ENCODE results near the gene CCDC15.
A peak's percentile ranks its signal among the peaks of the same experiment; 100 is the strongest.

Gene CCDC15, protein sequence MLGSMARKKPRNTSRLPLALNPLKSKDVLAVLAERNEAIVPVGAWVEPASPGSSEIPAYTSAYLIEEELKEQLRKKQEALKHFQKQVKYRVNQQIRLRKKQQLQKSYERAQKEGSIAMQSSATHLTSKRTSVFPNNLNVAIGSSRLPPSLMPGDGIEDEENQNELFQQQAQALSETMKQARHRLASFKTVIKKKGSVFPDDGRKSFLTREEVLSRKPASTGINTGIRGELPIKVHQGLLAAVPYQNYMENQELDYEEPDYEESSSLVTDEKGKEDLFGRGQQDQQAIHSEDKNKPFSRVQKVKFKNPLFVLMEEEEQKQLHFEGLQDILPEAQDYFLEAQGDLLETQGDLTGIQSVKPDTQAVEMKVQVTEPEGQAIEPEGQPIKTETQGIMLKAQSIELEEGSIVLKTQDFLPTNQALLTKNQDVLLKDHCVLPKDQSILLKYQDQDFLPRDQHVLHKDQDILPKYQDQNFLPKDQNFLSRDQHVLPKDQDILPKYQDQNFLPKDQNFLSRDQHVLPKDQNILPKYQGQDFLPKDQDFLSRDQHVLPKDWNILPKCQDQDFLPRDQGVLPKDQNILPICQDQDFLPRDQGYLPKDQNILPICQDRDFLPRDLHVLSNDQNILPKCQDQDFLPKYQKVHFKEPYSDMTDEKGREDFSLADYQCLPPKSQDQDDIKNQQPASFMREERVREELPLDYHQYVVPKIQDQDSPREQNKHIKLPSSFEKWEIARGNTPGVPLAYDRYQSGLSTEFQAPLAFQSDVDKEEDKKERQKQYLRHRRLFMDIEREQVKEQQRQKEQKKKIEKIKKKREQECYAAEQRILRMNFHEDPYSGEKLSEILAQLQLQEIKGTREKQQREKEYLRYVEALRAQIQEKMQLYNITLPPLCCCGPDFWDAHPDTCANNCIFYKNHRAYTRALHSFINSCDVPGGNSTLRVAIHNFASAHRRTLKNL

DNA sequence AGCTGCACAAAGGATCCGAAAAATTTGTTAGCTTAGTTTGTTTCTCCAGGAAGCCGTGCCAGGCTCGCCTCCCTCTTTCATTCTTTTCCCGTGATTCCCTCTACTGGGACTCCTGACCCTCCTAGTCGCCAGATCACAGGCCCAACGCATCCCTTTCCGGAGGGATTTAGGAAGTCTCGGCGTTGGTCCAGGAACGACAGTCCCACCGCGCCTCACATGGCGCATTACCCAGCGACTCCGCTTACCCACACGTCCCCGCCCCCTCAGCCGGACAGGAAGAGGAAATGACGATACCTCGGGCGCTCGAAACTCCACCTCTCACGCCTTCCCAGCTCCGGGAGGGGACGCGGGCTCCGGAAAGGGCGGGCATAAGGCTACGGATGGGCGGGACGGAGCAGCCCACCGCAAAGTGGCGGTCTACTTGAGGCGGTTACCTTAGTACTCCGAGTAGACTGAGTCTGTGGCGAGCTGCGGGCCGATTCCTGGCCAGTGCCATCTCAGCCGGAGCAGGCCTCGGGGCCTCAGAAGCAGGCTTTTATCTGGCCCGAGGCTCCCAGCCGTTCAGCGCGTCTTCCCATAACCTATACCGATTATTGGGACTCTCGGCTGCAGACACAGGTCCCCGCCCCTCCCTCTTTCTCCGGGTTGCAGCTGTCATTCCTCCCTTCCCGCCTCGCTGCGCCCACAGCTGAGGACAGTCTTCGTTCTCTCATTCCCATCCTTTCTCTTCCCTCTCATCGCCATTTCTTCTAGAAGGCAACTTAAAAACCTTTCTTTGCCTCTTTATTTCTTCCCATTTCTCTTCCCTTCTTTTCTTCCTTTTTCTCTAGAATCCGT lies at the start of gene CCDC15:
TSS of gene CCDC15 (plus strand) at position 450 of the 837 bp plus-strand sequence. CDS start 531 bp downstream, outside the sequence.
- DNase-seq (ENCODE audit: extremely low read depth, low read depth), result peak; percentile 96
- TF ChIP-seq, protein P1, sequence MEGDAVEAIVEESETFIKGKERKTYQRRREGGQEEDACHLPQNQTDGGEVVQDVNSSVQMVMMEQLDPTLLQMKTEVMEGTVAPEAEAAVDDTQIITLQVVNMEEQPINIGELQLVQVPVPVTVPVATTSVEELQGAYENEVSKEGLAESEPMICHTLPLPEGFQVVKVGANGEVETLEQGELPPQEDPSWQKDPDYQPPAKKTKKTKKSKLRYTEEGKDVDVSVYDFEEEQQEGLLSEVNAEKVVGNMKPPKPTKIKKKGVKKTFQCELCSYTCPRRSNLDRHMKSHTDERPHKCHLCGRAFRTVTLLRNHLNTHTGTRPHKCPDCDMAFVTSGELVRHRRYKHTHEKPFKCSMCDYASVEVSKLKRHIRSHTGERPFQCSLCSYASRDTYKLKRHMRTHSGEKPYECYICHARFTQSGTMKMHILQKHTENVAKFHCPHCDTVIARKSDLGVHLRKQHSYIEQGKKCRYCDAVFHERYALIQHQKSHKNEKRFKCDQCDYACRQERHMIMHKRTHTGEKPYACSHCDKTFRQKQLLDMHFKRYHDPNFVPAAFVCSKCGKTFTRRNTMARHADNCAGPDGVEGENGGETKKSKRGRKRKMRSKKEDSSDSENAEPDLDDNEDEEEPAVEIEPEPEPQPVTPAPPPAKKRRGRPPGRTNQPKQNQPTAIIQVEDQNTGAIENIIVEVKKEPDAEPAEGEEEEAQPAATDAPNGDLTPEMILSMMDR (IDR thresholded peaks at IDR 0.05; ENCODE audit: low read depth, low read length, missing control alignments), result no peak
- H3K4me3 ChIP-seq (replicated peaks; ENCODE audit: low read depth, low read length), result peak within 1 kb of the TSS; percentile 55

DNA sequence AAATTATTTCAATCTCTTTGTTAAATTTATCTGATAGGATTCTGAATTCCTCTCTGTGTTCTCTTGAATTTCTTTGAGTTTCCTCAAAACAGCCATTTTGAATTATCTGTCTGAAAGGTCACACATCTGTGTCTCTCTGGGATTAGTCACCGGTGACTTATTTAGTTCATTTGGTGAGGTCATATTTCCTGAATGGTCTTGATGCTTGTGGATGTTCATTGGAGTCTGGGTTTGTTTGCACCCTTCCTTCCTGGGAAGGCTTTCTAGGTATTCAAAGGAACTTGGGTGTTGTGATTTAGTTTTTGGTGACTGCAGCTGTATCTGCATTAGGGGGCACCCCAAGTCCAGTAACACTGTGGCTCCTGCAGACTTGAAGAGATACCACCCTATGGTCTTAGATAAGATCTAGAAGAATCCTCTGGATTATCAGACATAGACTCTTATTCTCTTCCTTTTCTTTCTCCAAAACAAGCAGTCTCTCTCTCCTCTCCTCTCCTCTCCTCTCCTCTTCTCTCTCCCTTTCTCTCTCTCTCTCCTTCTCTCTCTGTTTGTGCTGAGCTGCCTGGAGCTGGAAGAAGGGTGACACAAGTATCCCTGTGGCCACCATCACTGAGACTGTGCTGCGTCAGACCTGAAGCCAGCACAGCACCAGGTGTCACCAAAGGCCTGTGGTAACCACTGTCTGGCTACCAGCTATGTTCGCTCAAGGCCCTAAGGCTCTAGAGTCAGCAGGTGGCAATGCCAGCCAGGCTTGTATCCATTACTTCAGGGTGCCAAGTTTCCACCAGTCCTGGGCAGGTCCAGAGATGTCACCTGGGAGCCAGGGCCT lies 38.2 kb upstream of the CCDC15 start:
- DNase-seq (ENCODE audit: extremely low read depth, low read depth), result no peak

DNA sequence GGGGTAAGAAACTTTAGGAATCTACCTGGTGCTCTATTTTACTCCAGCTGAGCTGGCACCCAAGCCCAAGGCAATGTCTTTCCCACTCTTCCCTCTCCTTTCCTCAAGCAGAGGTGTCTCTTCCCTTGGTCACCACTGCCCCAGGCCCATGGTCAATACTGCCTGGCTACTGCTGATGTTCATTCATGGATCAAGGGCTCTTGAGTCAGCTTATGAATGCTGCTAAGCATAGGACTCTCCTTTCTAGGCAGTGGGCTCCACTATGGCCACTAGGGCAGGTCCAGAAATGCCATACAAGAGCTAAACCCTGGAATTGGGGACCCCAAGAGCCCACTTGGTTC lies 37.7 kb upstream of the CCDC15 start:
- H3K4me3 ChIP-seq (replicated peaks; ENCODE audit: low read depth, low read length), result no peak overlapping the region
- no peak for DNase-seq (ENCODE audit: extremely low read depth, low read depth)
- TF ChIP-seq, protein P1 (IDR thresholded peaks at IDR 0.05; ENCODE audit: low read depth, low read length, missing control alignments), result no peak

More for the DNA sequence above, 38.2 kb upstream of the CCDC15 start:
- no peak overlapping the region for H3K4me3 ChIP-seq (replicated peaks; ENCODE audit: low read depth, low read length)
- TF ChIP-seq, protein P1 (IDR thresholded peaks at IDR 0.05; ENCODE audit: low read depth, low read length, missing control alignments), result no peak

DNA sequence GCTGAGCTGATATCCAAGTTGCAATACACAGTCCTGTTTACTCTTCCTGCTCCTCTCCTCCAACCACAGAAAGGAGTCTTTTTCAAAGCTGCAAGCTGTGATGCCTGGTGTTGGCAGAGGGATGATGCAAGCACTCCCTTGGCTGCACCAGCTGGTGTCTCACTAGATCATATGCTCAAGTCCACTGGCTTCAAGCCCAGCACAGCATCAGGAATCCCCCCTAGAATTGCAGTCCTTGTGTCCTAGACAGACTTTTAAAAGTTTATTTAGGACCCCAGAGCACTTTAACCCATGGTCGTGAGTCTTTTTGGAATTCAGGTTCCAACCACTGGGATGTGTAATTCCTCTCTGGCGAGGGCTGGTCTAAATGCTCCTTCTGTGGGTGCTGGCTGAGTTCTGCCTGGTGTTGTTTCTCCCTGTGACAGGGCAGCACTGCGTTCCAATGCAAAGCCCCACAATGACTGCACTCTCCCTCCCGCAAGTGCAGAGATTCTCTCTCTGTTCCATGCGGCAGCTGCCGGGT lies 36.8 kb upstream of the CCDC15 start:
- H3K4me3 ChIP-seq (replicated peaks; ENCODE audit: low read depth, low read length), result no peak overlapping the region
- TF ChIP-seq, protein P1 (IDR thresholded peaks at IDR 0.05; ENCODE audit: low read depth, low read length, missing control alignments), result no peak
- no peak for DNase-seq (ENCODE audit: extremely low read depth, low read depth)

DNA sequence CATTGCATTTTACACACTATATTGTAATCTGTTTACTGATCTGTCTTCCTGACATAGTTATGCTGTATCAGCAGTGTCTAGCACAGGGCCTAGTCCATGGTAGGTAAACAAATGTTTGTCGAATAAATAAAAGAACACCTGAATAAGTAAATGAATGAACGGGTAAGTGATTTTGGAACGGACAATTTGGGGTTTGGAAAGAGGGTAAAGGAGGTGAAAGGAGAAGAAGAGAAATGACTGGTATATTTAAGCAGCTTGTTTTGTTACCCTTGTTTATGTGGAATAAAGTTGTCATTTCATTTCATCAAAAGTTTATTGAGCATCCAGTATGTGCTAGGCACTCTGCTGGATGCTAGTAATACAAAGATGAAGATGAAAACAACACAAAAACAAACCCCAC lies 35.1 kb upstream of the CCDC15 start, which contains the start of gene HEPN1:
TSS of gene HEPN1 (plus strand) at position 301 of the 400 bp plus-strand sequence.
- DNase-seq (ENCODE audit: extremely low read depth, low read depth), result no peak
- TF ChIP-seq, protein P1 (IDR thresholded peaks at IDR 0.05; ENCODE audit: low read depth, low read length, missing control alignments), result no peak

More for the DNA sequence above, 35.1 kb upstream of the CCDC15 start, which contains the start of gene HEPN1:
- no peak within 1 kb of the TSS for H3K4me3 ChIP-seq (replicated peaks; ENCODE audit: low read depth, low read length)
